Suprapubic skin (tissue), 4 donors: ENCODE results near the gene CEP63. TPM values are rescaled to one million over a fixed set of nuclear protein-coding genes. Genes with fewer than 3 reads are reported as not detected.

ENCODE experiments used
- DNase-seq, 2 donors: peaks; one replicate each; pipeline ENCODE4 v3.0.0-alpha.2; 2019; ENCODE audit warnings: low spot score in 2 of 2
- H3K27ac ChIP-seq: fragments of 200-600 bp; sonication (generic); one replicate; pipeline ENCODE4 v1.5.1; 2019
- H3K27me3 ChIP-seq: fragments of 200-600 bp; sonication (generic); one replicate; pipeline ENCODE4 v1.5.1; 2019
- H3K36me3 ChIP-seq: fragments of 200-600 bp; sonication (generic); one replicate; pipeline ENCODE4 v1.5.1; 2019
- H3K4me1 ChIP-seq: fragments of 200-600 bp; sonication (generic); one replicate; pipeline ENCODE4 v1.5.1; 2019
- H3K4me3 ChIP-seq: fragments of 200-600 bp; sonication (generic); one replicate; pipeline ENCODE4 v1.5.1; 2019; ENCODE audit warnings: mild to moderate bottlenecking
- H3K9me3 ChIP-seq: fragments of 200-600 bp; sonication (generic); one replicate; pipeline ENCODE4 v1.5.1; 2019
- EP300 ChIP-seq: sonication (generic); formaldehyde crosslinking; IDR thresholded peaks from one replicate; pipeline ENCODE4 v1.6.1; 2017; ENCODE audit warnings: antibody characterized with exemption
- POLR2A ChIP-seq, 2 donors: fragments of 450-650 bp; IDR thresholded peaks; one replicate each; pipeline ENCODE4 v1.6.1; 2017; ENCODE audit warnings: antibody characterized with exemption in 2 of 2, mild to moderate bottlenecking in 2 of 2, moderate library complexity in 2 of 2
- POLR2AphosphoS5 ChIP-seq, 3 donors: sonication (generic); formaldehyde crosslinking; IDR thresholded peaks; one replicate each; pipeline ENCODE4 v1.6.1; 2017; ENCODE audit warnings: antibody characterized with exemption in 3 of 3
- WGBS: methylation state at CpG from one replicate; pipeline ENCODE4 v1.1.5; 2018; 5-methylcytosine and 5-hydroxymethylcytosine counted together
- total RNA-seq, 4 donors: library from RNA; depleted of rRNA; stranded (reverse); fragments of >200 nt; gene quantifications; one replicate each; pipeline ENCODE4 v1.1.0, GENCODE V29; 2016
- TF ChIP-seq, protein P1 (sequence below), 2 donors: fragments of 200-600 bp in 1 of 2; fragments of 450-650 bp in 1 of 2; sonication (generic) in 1 of 2; IDR thresholded peaks; one replicate each; pipeline ENCODE4 v1.5.1; 2016 to 2019; ENCODE audit warnings: antibody characterized with exemption in 2 of 2, mild to moderate bottlenecking in 1 of 2, moderate library complexity in 1 of 2

The CEP63 gene
- total RNA-seq, 4 donors from 2014 or later, result 14.1 to 20.8 (median 16.5) TPM

DNA sequence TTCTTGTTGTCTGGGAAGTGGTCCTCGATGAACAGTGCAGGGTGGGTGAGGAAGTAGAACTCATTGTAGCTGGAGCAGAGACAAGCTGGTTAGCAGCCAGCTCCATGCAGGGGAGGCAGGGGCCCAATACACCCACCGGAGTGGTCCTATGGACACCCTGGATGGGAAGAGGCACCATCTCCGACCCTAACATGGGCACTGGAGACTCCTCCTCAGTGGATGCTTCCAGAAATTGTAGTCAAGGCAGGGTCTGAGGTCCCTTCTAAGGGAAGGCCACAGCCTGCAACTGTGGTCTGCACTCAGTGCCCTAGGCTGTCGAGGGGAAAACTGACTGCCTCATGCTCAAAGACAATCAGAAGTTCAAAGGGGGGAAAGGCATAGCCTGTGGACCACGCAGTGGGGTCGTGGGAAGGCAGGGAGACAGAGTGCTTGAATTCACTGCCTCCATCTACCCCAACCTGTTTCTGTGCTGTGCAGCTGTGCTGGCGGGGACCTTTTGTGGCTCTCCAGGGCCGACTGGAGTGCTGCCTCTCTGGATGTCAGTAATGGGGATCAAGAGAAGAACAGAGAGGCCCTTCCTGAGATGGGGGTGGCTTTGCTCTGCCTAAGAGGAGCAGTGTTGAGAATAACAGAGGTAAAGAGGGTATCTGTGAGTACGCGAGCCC lies 123.0 kb downstream of the CEP63 start:
- DNase-seq, result no peak
- WGBS, result 91% methylated on average over 8 of the region's 10 CpGs
- no peaks in the 10 kb centered on the region for H3K9me3 ChIP-seq
- no peaks in the 10 kb centered on the region for H3K27me3 ChIP-seq
- peaks cover 3% of the 10 kb centered on the region for H3K36me3 ChIP-seq
- H3K27ac ChIP-seq, result no peak overlapping the region
- TF ChIP-seq, protein P1, sequence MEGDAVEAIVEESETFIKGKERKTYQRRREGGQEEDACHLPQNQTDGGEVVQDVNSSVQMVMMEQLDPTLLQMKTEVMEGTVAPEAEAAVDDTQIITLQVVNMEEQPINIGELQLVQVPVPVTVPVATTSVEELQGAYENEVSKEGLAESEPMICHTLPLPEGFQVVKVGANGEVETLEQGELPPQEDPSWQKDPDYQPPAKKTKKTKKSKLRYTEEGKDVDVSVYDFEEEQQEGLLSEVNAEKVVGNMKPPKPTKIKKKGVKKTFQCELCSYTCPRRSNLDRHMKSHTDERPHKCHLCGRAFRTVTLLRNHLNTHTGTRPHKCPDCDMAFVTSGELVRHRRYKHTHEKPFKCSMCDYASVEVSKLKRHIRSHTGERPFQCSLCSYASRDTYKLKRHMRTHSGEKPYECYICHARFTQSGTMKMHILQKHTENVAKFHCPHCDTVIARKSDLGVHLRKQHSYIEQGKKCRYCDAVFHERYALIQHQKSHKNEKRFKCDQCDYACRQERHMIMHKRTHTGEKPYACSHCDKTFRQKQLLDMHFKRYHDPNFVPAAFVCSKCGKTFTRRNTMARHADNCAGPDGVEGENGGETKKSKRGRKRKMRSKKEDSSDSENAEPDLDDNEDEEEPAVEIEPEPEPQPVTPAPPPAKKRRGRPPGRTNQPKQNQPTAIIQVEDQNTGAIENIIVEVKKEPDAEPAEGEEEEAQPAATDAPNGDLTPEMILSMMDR (IDR thresholded peaks at IDR 0.05), result no peak
- no peak for TF ChIP-seq EP300
- no peaks in the 10 kb centered on the region for H3K4me1 ChIP-seq
- no peak overlapping the region for H3K4me3 ChIP-seq

DNA sequence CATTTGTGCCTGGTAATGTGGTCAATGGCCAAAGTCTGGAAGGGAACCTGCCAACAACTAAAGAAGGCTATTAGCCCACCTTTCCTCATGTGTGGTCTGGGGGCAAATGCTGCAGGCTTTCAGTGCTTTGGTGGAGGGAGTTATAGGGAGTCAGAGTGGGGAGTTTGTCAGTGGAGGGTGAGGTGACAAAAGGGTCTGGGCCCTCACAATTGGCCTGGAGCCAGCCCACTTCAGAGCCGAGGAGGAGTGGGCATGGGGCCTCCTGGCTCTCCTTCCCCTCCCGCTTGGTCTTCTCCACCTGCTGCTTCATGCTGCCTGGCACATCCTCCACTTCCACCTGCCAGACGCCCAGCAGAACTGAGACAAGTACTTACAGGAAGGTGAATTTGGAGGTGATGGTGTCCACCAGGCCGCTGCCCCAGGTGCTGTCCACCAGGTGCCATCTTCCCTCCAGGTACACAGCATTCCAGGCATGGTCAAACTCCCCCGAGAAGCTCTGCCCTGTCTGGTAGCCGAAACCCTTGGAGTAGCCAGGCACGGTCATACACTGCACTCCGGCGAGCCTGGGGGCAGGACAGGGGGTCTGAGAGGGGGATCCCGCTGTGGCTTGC lies 124.1 kb downstream of the CEP63 start:
- no peak overlapping the region for H3K27ac ChIP-seq
- H3K4me3 ChIP-seq, result no peak overlapping the region
- no peak for TF ChIP-seq EP300
- TF ChIP-seq POLR2AphosphoS5 (IDR thresholded peaks at IDR 0.05), result no peak
- TF ChIP-seq POLR2A (IDR thresholded peaks at IDR 0.05), result no peak
- TF ChIP-seq, protein P1 (IDR thresholded peaks at IDR 0.05), result no peak
- 58% methylated on average over 4 of the region's 10 CpGs for WGBS
- no peaks in the 10 kb centered on the region for H3K4me1 ChIP-seq
- H3K9me3 ChIP-seq, result no peaks in the 10 kb centered on the region
- DNase-seq, result no peak
- H3K27me3 ChIP-seq, result no peaks in the 10 kb centered on the region
- peaks cover 3% of the 10 kb centered on the region for H3K36me3 ChIP-seq

DNA sequence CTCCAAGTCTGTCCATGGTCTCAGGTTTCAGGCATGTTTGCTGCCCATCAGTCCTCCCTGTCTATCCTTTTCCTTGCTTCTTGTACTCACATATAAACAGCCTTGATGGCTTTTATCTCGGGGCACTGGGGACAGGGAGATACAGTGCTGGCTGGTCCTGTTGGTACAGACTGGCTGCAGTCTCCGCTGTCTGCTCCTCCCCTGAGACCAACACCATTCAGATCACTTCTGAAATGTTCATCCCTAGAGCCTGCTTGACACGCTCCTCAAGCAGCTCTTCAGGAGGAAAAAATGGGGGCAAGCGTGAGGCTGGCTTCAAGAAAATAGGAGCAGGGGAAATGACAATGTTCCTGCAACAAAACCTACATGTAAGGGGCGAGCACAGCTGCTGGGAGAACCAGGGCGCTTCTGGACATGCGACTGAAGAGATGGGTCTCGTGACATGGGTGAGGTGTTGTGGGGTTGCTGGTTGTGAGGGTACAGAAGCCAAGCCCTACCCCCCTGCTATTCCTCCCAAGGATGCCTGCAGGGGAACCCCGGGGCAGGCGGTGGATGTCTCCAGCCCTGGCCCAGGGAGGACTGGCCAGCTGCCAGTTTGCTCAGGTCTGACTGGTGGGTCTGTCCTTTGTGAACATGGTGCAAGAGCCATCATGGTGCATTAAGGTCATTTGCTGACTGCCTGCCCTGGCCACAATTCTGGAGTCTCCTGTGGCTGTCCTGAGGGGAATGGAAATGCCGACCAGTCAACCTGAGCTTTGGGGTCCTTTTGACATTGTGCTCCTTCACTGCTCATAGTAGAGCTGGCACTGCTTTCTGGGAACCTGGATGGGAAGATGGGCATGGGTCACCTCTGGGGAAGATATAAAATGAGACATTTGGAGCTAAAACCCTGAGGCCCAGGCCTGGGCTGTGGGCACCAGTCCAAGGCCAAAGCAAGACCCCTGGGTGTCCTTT lies 124.9 kb downstream of the CEP63 start:
- no peaks in the 10 kb centered on the region for H3K4me1 ChIP-seq
- DNase-seq, result no peak
- WGBS, result 86% methylated on average over 8 of the region's 11 CpGs
- H3K27me3 ChIP-seq, result no peaks in the 10 kb centered on the region
- no peaks in the 10 kb centered on the region for H3K9me3 ChIP-seq
- TF ChIP-seq EP300 (no peak), POLR2AphosphoS5 (IDR thresholded peaks at IDR 0.05) (no peak), POLR2A (IDR thresholded peaks at IDR 0.05) (no peak)
- TF ChIP-seq, protein P1 (IDR thresholded peaks at IDR 0.05), result no peak
- H3K4me3 ChIP-seq, result no peak overlapping the region
- peaks cover 3% of the 10 kb centered on the region for H3K36me3 ChIP-seq
- H3K27ac ChIP-seq, result no peak overlapping the region

DNA sequence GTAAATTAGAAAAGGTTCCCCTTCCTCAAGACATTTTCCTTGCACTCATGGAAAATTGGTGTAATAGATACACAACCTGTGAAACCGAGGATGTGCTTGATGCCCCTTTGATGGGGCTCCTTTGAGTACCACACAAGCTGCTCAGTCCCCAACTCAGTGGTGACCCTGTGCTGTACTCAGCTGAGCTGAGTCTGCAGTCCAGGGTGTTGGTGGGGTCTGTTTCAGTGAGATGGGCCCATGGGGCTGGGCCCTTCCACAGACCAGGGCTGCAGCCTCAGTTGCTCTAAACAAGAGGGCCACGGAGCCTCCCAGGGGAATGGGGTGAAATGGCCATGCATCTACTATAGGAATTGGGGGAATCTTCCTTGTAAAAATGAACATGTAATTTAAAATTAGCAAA lies 125.7 kb downstream of the CEP63 start:
- Histone ChIP-seq H3K27me3 (no peaks in the 10 kb centered on the region), H3K4me3 (no peak overlapping the region), H3K36me3 (peaks cover 3% of the 10 kb centered on the region), H3K4me1 (no peaks in the 10 kb centered on the region), H3K27ac (no peak overlapping the region), H3K9me3 (no peaks in the 10 kb centered on the region)
- TF ChIP-seq EP300 (no peak), POLR2A (IDR thresholded peaks at IDR 0.05) (no peak), POLR2AphosphoS5 (IDR thresholded peaks at IDR 0.05) (no peak)
- TF ChIP-seq, protein P1 (IDR thresholded peaks at IDR 0.05), result no peak
- DNase-seq, result no peak
- 80% methylated on average over 2 of the region's 2 CpGs for WGBS

DNA sequence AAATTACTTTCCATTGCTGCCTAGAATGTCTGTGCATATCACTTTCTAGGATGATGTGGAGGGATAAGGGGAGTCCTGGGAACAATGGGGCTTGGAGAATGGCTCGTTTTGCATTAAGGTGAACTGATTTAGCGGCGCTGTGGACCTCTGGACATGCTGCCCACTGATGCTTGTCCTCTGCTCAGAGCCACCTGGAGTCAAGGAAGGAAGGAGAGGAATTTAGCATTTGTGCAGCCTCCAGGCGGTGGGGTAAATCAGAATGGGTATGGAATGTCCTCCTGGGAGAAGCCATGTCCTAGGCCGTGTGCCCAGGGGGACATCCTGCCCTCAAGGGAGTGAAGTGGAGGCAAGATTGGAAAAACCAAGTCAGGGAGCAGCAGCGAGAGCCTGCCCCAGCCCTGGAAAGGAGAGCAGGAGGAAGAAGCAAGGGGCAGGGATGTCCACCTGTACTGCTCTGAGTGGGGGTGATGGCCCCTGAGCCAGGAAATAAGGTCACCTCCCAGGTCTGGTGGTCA lies 127.2 kb downstream of the CEP63 start:
- no peak overlapping the region for H3K27ac ChIP-seq
- no peak for DNase-seq
- H3K9me3 ChIP-seq, result no peaks in the 10 kb centered on the region
- H3K4me1 ChIP-seq, result no peaks in the 10 kb centered on the region
- H3K4me3 ChIP-seq, result no peak overlapping the region
- WGBS, result 73% methylated on average over 6 of the region's 6 CpGs
- TF ChIP-seq EP300, result no peak
- TF ChIP-seq, protein P1 (IDR thresholded peaks at IDR 0.05), result no peak
- no peak for TF ChIP-seq POLR2A (IDR thresholded peaks at IDR 0.05)
- no peak for TF ChIP-seq POLR2AphosphoS5 (IDR thresholded peaks at IDR 0.05)
- peaks cover 3% of the 10 kb centered on the region for H3K36me3 ChIP-seq
- no peaks in the 10 kb centered on the region for H3K27me3 ChIP-seq
